GM23338 (cell line): ENCODE results near the gene PIGP. TPM values are rescaled to one million over a fixed set of nuclear protein-coding genes. Genes with fewer than 3 reads are reported as not detected.

Source experiments
- ATAC-seq: fragments of 200-7000 bp; cut with Tn5 transposase; 3 replicates; pipeline ENCODE4 v1.9.1; 2020
- DNase-seq: peaks from one replicate; pipeline ENCODE4 v3.0.0-alpha.2; 2015; ENCODE audit warnings: low spot score
- H2AFZ ChIP-seq: fragments of 200-600 bp; sonication (generic); 2 replicates; pipeline ENCODE4 v1.8.0; 2016; ENCODE audit warnings: antibody characterized with exemption, mild to moderate bottlenecking, moderate library complexity
- H3F3A ChIP-seq: fragments of 200-600 bp; sonication (generic); replicated peaks from 2 replicates; pipeline ENCODE4 v1.8.0; 2017; ENCODE audit warnings: antibody characterized with exemption, mixed run types, low read depth
- H3K27ac ChIP-seq: fragments of 200-600 bp; sonication (generic); 2 replicates; pipeline ENCODE4 v1.6.1; 2016; ENCODE audit warnings: low read depth
- H3K27me3 ChIP-seq: fragments of 200-600 bp; sonication (generic); 2 replicates; pipeline ENCODE4 v1.8.0; 2016; ENCODE audit warnings: mild to moderate bottlenecking, mixed run types, moderate library complexity; ENCODE audit not compliant: insufficient read depth
- H3K36me3 ChIP-seq: fragments of 200-600 bp; sonication (generic); 2 replicates; pipeline ENCODE4 v1.8.0; 2016; ENCODE audit warnings: mild to moderate bottlenecking; ENCODE audit not compliant: insufficient read depth
- H3K4me1 ChIP-seq: fragments of 200-600 bp; sonication (generic); 2 replicates; pipeline ENCODE4 v1.8.0; 2016; ENCODE audit warnings: mild to moderate bottlenecking, moderate library complexity; ENCODE audit not compliant: insufficient read depth
- H3K4me2 ChIP-seq: fragments of 200-600 bp; sonication (generic); 2 replicates; pipeline ENCODE4 v1.7.1; 2017; ENCODE audit warnings: mixed run types
- H3K4me3 ChIP-seq: fragments of 200-600 bp; sonication (generic); 2 replicates; pipeline ENCODE4 v1.6.1; 2016; ENCODE audit warnings: mixed run types
- H3K79me2 ChIP-seq: fragments of 200-600 bp; sonication (generic); replicated peaks from 2 replicates; pipeline ENCODE4 v1.8.0; 2017; ENCODE audit warnings: mild to moderate bottlenecking; ENCODE audit not compliant: insufficient read depth
- H3K9me2 ChIP-seq: fragments of 200-600 bp; sonication (generic); 2 replicates; pipeline ENCODE4 v1.8.0; 2017; ENCODE audit not compliant: insufficient read depth
- H4K20me1 ChIP-seq: fragments of 200-600 bp; sonication (generic); replicated peaks from 2 replicates; pipeline ENCODE4 v1.8.0; 2017; ENCODE audit warnings: mild to moderate bottlenecking; ENCODE audit not compliant: insufficient read depth
- H3K27ac Mint-ChIP-seq: 2 replicates; pipeline ENCODE4 v1.8.0; 2020; ENCODE audit warnings: inconsistent platforms, mild to moderate bottlenecking, moderate library complexity, mixed read lengths
- H3K27me3 Mint-ChIP-seq: 3 replicates; pipeline ENCODE4 v1.8.0; 2022; ENCODE audit warnings: low read depth, mild to moderate bottlenecking, moderate library complexity, mixed read lengths, inconsistent platforms; ENCODE audit not compliant: insufficient read depth, poor library complexity
- H3K36me3 Mint-ChIP-seq: 3 replicates; pipeline ENCODE4 v1.8.0; 2021; ENCODE audit warnings: low read depth, mild to moderate bottlenecking, inconsistent platforms, moderate library complexity, mixed read lengths
- H3K4me1 Mint-ChIP-seq: 3 replicates; pipeline ENCODE4 v1.8.0; 2020; ENCODE audit warnings: mild to moderate bottlenecking, inconsistent platforms, mixed read lengths
- H3K4me3 Mint-ChIP-seq: 3 replicates; pipeline ENCODE4 v1.8.0; 2021; ENCODE audit warnings: moderate library complexity, mild to moderate bottlenecking, inconsistent platforms, mixed read lengths
- H3K9me3 Mint-ChIP-seq: 3 replicates; pipeline ENCODE4 v1.8.0; 2020; ENCODE audit warnings: moderate library complexity, mild to moderate bottlenecking, inconsistent platforms, mixed read lengths
- CREB1 ChIP-seq: fragments of 250-450 bp; sonication (Bioruptor Pico); IDR thresholded peaks from 2 replicates; pipeline ENCODE4 v1.5.0; 2020; ENCODE audit warnings: low read depth, mild to moderate bottlenecking, moderate library complexity
- POLR2AphosphoS5 ChIP-seq: IDR thresholded peaks from 2 replicates; pipeline ENCODE4 v1.6.1; 2016; ENCODE audit warnings: antibody characterized with exemption, low read depth
- ZNF114 ChIP-seq: fragments of 250-450 bp; sonication (Bioruptor Pico); IDR thresholded peaks from 2 replicates; pipeline ENCODE4 v1.5.0; 2020; ENCODE audit warnings: mild to moderate bottlenecking, moderate library complexity
- polyA plus RNA-seq: library from polyadenylated mRNA; unstranded; fragments of >200 nt; fragmentation: Nextera tagmentation; extraction: Ambion mirVana; gene quantifications from 2 replicates; pipeline ENCODE4 v1.2.1, GENCODE V29; 2016
- total RNA-seq: library from RNA; depleted of rRNA; stranded (reverse); fragments of >200 nt; shearing (Covaris generic); gene quantifications from 2 replicates; pipeline ENCODE4 v1.2.3, GENCODE V29; 2014
- TF ChIP-seq, protein P1 (sequence below), 2 experiments: fragments of 200-600 bp in 1 of 2; sonication (generic) in 1 of 2; conservative IDR thresholded peaks; 2 replicates each; pipeline versions ENCODE4 v1.5.1 to v1.6.1; 2016 to 2017; ENCODE audit warnings: antibody characterized with exemption in 2 of 2, low read depth in 2 of 2, mild to moderate bottlenecking in 2 of 2, moderate library complexity in 1 of 2
- TF ChIP-seq, protein P2 (sequence below): fragments of 250-450 bp; sonication (Bioruptor Pico); IDR thresholded peaks from 2 replicates; pipeline ENCODE4 v1.5.0; 2020; ENCODE audit warnings: mild to moderate bottlenecking, moderate library complexity

PIGP gene
- total and polyA plus RNA-seq, 2 experiments from 2014 or later: 5.2 to 19.6 TPM

GRCh38 chr21:37030864-37031263 is 42.0 kb downstream of the PIGP start:
- Histone ChIP-seq H3F3A (no peaks in the 10 kb centered on the region), H4K20me1 (no peaks in the 10 kb centered on the region), H3K4me2 (no peak overlapping the region), H3K4me3 (no peak overlapping the region), H3K36me3 (no peaks in the 10 kb centered on the region), H3K27ac (no peak overlapping the region), H2AFZ (no peak overlapping the region), H3K4me1 (no peaks in the 10 kb centered on the region), H3K27me3 (no peaks in the 10 kb centered on the region), H3K9me2 (no peaks in the 10 kb centered on the region), H3K79me2 (no peaks in the 10 kb centered on the region)
- H3K27ac Mint-ChIP-seq: no peak overlapping the region
- DNase-seq: no peak
- peaks cover 2% of the 10 kb centered on the region for H3K27me3 Mint-ChIP-seq
- H3K9me3 Mint-ChIP-seq: no peaks in the 10 kb centered on the region
- H3K4me1 Mint-ChIP-seq: peaks cover 4% of the 10 kb centered on the region; the same call in 1 of the 3 replicates
- TF ChIP-seq ZNF114 (CRISPR knock-in tag) (no peak), POLR2AphosphoS5 (no peak), CREB1 (CRISPR knock-in tag) (no peak)
- TF ChIP-seq, protein P1, sequence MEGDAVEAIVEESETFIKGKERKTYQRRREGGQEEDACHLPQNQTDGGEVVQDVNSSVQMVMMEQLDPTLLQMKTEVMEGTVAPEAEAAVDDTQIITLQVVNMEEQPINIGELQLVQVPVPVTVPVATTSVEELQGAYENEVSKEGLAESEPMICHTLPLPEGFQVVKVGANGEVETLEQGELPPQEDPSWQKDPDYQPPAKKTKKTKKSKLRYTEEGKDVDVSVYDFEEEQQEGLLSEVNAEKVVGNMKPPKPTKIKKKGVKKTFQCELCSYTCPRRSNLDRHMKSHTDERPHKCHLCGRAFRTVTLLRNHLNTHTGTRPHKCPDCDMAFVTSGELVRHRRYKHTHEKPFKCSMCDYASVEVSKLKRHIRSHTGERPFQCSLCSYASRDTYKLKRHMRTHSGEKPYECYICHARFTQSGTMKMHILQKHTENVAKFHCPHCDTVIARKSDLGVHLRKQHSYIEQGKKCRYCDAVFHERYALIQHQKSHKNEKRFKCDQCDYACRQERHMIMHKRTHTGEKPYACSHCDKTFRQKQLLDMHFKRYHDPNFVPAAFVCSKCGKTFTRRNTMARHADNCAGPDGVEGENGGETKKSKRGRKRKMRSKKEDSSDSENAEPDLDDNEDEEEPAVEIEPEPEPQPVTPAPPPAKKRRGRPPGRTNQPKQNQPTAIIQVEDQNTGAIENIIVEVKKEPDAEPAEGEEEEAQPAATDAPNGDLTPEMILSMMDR (conservative IDR thresholded peaks at IDR 0.05; ENCODE audit: low read depth in 2 of 2): no peak
- TF ChIP-seq, protein P2, sequence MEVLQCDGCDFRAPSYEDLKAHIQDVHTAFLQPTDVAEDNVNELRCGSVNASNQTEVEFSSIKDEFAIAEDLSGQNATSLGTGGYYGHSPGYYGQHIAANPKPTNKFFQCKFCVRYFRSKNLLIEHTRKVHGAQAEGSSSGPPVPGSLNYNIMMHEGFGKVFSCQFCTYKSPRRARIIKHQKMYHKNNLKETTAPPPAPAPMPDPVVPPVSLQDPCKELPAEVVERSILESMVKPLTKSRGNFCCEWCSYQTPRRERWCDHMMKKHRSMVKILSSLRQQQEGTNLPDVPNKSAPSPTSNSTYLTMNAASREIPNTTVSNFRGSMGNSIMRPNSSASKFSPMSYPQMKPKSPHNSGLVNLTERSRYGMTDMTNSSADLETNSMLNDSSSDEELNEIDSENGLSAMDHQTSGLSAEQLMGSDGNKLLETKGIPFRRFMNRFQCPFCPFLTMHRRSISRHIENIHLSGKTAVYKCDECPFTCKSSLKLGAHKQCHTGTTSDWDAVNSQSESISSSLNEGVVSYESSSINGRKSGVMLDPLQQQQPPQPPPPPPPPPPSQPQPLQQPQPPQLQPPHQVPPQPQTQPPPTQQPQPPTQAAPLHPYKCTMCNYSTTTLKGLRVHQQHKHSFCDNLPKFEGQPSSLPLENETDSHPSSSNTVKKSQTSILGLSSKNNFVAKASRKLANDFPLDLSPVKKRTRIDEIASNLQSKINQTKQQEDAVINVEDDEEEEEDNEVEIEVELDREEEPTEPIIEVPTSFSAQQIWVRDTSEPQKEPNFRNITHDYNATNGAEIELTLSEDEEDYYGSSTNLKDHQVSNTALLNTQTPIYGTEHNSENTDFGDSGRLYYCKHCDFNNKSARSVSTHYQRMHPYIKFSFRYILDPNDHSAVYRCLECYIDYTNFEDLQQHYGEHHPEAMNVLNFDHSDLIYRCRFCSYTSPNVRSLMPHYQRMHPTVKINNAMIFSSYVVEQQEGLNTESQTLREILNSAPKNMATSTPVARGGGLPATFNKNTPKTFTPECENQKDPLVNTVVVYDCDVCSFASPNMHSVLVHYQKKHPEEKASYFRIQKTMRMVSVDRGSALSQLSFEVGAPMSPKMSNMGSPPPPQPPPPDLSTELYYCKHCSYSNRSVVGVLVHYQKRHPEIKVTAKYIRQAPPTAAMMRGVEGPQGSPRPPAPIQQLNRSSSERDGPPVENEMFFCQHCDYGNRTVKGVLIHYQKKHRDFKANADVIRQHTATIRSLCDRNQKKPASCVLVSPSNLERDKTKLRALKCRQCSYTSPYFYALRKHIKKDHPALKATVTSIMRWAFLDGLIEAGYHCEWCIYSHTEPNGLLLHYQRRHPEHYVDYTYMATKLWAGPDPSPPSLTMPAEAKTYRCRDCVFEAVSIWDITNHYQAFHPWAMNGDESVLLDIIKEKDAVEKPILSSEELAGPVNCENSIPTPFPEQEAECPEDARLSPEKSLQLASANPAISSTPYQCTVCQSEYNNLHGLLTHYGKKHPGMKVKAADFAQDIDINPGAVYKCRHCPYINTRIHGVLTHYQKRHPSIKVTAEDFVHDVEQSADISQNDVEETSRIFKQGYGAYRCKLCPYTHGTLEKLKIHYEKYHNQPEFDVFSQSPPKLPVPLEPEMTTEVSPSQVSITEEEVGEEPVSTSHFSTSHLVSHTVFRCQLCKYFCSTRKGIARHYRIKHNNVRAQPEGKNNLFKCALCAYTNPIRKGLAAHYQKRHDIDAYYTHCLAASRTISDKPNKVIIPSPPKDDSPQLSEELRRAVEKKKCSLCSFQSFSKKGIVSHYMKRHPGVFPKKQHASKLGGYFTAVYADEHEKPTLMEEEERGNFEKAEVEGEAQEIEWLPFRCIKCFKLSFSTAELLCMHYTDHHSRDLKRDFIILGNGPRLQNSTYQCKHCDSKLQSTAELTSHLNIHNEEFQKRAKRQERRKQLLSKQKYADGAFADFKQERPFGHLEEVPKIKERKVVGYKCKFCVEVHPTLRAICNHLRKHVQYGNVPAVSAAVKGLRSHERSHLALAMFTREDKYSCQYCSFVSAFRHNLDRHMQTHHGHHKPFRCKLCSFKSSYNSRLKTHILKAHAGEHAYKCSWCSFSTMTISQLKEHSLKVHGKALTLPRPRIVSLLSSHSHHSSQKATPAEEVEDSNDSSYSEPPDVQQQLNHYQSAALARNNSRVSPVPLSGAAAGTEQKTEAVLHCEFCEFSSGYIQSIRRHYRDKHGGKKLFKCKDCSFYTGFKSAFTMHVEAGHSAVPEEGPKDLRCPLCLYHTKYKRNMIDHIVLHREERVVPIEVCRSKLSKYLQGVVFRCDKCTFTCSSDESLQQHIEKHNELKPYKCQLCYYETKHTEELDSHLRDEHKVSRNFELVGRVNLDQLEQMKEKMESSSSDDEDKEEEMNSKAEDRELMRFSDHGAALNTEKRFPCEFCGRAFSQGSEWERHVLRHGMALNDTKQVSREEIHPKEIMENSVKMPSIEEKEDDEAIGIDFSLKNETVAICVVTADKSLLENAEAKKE (CRISPR knock-in tag): no peak
- no peak overlapping the region for H3K4me3 Mint-ChIP-seq
- no peak for ATAC-seq
- H3K36me3 Mint-ChIP-seq: no peaks in the 10 kb centered on the region
